ENCODE data around the gene STAC3.

- TF ChIP-seq POLR2AphosphoS5 (IDR thresholded peaks at IDR 0.05; ENCODE audit: low read depth, low read length) (no peak), POLR2A (IDR thresholded peaks at IDR 0.05; ENCODE audit: borderline replicate concordance, extremely low read depth, insufficient read depth, insufficient read length) (no peak), CTCF (IDR thresholded peaks at IDR 0.05 in 2 of 3, conservative IDR thresholded peaks at IDR 0.05 in 1 of 3; ENCODE audit: borderline replicate concordance in 1 of 3, insufficient read depth in 1 of 3, low read depth in 2 of 3, low read length in 2 of 3) (no peak), EGR1 (IDR thresholded peaks at IDR 0.05; ENCODE audit: low read depth) (no peak), YY1 (IDR thresholded peaks at IDR 0.05; ENCODE audit: extremely low read depth, insufficient replicate concordance, low read depth, low read length) (no peak), RAD21 (IDR thresholded peaks at IDR 0.05; ENCODE audit: low read depth) (no peak), SIN3A (IDR thresholded peaks at IDR 0.05; ENCODE audit: low read depth) (no peak), FOSL1 (IDR thresholded peaks at IDR 0.05; ENCODE audit: low read depth) (no peak)
Observed at GRCh38 chr12:57208631-57209282, 42.2 kb downstream of the STAC3 start.
